ENCODE results near the gene FRMPD4.

Gene FRMPD4

DNA sequence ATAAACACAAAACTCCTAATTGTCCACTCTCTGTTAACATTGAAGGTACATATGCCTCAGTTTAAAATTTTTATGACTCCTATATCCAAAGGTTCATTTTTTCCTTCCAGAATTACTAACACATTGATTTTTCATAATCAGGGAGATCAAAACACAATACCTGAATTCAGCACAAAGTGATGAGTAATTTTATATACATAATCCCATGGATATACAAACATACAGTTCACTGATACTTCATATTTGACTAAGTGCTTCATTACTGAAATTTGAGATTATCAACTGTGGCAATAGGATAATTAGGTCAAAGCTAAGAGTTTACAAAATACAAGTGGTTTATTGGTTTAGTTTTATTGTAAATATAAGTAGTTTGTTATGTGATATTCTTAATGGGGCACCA lies 476.8 kb downstream of the FRMPD4 start:
- no peak overlapping the region for H3K4me3 ChIP-seq (ENCODE audit: low read depth, low read length)
- TF ChIP-seq, protein P1, sequence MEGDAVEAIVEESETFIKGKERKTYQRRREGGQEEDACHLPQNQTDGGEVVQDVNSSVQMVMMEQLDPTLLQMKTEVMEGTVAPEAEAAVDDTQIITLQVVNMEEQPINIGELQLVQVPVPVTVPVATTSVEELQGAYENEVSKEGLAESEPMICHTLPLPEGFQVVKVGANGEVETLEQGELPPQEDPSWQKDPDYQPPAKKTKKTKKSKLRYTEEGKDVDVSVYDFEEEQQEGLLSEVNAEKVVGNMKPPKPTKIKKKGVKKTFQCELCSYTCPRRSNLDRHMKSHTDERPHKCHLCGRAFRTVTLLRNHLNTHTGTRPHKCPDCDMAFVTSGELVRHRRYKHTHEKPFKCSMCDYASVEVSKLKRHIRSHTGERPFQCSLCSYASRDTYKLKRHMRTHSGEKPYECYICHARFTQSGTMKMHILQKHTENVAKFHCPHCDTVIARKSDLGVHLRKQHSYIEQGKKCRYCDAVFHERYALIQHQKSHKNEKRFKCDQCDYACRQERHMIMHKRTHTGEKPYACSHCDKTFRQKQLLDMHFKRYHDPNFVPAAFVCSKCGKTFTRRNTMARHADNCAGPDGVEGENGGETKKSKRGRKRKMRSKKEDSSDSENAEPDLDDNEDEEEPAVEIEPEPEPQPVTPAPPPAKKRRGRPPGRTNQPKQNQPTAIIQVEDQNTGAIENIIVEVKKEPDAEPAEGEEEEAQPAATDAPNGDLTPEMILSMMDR (IDR thresholded peaks at IDR 0.05; ENCODE audit: low read depth, low read length, missing control alignments), result no peak
- DNase-seq (ENCODE audit: low read depth), result no peak

DNA sequence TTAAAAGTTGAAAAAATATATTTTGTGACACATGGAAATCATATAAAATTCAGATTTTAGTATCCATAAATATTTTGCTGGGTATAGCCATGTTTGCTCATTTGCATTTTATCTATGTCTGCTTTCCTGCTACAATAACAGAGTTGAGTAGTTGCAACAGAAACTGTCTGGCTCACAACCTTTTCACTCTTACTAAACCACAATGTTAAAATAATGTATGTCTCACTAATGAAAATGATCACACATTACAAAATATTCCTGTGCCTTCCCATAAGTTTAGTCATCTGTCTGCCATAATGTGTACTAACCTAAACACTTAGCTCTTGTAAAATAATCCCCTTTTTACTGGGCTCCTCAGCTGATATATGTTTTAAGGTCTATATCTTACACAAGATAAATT lies 479.0 kb downstream of the FRMPD4 start:
- DNase-seq (ENCODE audit: low read depth), result no peak
- TF ChIP-seq, protein P1 (IDR thresholded peaks at IDR 0.05; ENCODE audit: low read depth, low read length, missing control alignments), result no peak
- no peak overlapping the region for H3K4me3 ChIP-seq (ENCODE audit: low read depth, low read length)

DNA sequence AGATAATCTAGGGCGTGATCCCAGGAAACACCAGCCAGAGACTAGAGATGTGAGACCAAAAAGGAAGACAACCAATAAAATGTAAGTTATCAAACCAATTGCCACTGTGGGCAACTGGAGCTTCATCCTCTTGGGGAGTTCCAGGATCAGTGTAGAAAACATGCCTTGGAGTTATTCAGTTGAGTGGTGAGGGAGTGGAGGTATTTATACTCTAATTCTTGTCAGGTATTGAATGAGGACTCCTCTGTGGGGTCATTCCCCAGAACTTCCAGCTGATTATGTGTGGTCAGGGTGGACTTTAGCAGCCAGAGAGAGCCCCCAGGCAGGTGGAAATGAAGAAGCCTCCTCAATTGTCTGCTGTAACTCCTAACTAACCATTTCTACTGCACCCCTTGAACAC lies 509.0 kb downstream of the FRMPD4 start:
- TF ChIP-seq, protein P1 (IDR thresholded peaks at IDR 0.05; ENCODE audit: low read depth, low read length, missing control alignments), result no peak
- DNase-seq (ENCODE audit: low read depth), result no peak
- H3K4me3 ChIP-seq (ENCODE audit: low read depth, low read length), result no peak overlapping the region

DNA sequence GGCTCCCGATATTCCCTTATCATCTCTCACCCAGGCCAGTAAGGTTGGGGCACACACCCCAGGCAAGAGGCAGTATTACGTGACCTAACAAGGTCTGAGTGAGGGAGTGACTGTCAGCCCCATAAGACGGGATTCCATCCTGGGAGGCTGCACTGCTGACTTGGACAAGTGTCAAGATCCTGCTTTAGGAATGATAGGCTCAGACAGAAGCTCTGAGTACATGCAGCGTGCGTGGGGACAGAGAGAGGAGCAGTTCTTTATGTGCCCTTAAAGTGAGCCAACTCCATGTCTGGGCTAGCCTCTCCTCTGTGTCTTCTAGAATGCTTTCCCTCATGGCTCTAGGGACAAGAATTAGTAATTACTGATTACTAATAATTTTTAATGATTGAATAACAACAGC lies 510.7 kb downstream of the FRMPD4 start:
- H3K4me3 ChIP-seq (ENCODE audit: low read depth, low read length), result no peak overlapping the region
- DNase-seq (ENCODE audit: low read depth), result no peak
- TF ChIP-seq, protein P1 (IDR thresholded peaks at IDR 0.05; ENCODE audit: low read depth, low read length, missing control alignments), result no peak

DNA sequence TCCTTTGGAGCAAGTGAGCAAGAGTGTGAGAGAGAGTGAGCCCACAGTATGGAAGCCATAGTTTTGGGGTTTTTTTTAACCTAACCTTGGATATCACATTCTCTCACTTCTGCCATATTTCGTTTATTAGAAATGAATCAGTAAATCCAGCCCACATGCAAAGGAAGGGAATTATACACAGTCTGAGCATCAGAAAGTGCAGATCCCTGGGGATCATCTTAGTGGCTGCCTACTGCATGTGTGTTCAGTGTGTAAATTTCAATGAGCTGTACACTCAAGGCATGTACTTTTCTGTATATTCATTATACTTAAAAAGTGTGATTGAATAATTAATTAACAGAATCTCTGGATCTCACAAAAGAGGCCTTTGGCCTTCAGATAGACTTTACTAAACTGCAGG lies 519.2 kb downstream of the FRMPD4 start:
- H3K4me3 ChIP-seq (ENCODE audit: low read depth, low read length), result no peak overlapping the region
- TF ChIP-seq, protein P1 (IDR thresholded peaks at IDR 0.05; ENCODE audit: low read depth, low read length, missing control alignments), result no peak
- DNase-seq (ENCODE audit: low read depth), result no peak

DNA sequence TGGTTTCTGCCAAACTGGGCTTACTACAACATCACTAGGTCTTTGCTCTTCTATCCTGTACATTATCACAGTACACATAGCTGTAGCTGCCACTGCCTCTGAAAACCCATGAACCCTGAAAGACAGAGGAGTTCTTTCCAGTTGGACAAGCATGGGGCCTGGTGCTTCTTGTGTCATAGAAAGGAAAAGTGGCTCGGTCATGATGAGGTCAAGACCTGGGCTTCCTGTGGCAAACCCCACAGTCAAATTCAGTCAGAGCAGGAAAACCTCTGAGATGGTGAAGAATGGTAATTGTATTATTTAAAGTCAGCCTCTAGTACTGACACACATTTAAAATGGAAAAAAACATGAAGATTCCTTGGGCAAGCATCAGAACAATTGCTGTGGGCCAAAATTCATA lies 519.6 kb downstream of the FRMPD4 start:
- H3K4me3 ChIP-seq (ENCODE audit: low read depth, low read length), result no peak overlapping the region
- TF ChIP-seq, protein P1 (IDR thresholded peaks at IDR 0.05; ENCODE audit: low read depth, low read length, missing control alignments), result no peak
- no peak for DNase-seq (ENCODE audit: low read depth)

DNA sequence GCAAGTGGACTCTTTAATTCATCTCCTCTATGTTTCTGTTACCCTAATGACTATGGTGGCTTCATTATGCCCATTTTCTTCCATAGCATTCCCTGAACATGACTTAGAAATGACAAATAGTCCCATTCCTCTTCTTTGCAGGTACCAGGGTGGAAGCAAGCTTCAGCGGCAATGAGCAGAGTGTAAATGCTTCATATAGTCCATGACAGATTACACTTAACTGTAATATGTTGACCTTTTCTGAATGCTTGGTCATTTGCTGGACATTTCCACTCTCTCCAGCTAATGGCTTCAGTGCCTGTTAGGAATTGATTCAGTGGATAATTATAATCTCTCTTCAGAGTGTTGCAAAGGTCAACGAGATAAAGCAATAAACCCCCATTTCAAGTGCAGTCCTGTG lies 523.2 kb downstream of the FRMPD4 start:
- no peak for DNase-seq (ENCODE audit: low read depth)
- TF ChIP-seq, protein P1 (IDR thresholded peaks at IDR 0.05; ENCODE audit: low read depth, low read length, missing control alignments), result no peak
- no peak overlapping the region for H3K4me3 ChIP-seq (ENCODE audit: low read depth, low read length)

Data from GM12864 (cell line).